Measurements from ENCODE around the gene KCNIP1. TPM values are rescaled to one million over a fixed set of nuclear protein-coding genes. Genes with fewer than 3 reads are reported as not detected.

The KCNIP1 gene
- total and polyA plus RNA-seq, 2 of the 13 experiments (the other 11 are each of a cell fraction or from before 2014, with no cell fraction given): not detected

- DNase-seq (ENCODE audit: low spot score): no peak
- H3K27ac ChIP-seq (ENCODE audit: extremely low read length, insufficient read depth, low read length): no peak overlapping the region
- H3K27me3 ChIP-seq (ENCODE audit: control insufficient read depth in 1 of 2, insufficient read depth in 2 of 2, low read length in 2 of 2): peaks cover 0 to 15% of the 10 kb centered on the region in 2 experiments; a peak in 1 of 5 replicates
- no peak for TF ChIP-seq TAF15 (IDR thresholded peaks at IDR 0.05; ENCODE audit: low read depth, low read length, poor library complexity, severe bottlenecking)
- TF ChIP-seq, protein P1, sequence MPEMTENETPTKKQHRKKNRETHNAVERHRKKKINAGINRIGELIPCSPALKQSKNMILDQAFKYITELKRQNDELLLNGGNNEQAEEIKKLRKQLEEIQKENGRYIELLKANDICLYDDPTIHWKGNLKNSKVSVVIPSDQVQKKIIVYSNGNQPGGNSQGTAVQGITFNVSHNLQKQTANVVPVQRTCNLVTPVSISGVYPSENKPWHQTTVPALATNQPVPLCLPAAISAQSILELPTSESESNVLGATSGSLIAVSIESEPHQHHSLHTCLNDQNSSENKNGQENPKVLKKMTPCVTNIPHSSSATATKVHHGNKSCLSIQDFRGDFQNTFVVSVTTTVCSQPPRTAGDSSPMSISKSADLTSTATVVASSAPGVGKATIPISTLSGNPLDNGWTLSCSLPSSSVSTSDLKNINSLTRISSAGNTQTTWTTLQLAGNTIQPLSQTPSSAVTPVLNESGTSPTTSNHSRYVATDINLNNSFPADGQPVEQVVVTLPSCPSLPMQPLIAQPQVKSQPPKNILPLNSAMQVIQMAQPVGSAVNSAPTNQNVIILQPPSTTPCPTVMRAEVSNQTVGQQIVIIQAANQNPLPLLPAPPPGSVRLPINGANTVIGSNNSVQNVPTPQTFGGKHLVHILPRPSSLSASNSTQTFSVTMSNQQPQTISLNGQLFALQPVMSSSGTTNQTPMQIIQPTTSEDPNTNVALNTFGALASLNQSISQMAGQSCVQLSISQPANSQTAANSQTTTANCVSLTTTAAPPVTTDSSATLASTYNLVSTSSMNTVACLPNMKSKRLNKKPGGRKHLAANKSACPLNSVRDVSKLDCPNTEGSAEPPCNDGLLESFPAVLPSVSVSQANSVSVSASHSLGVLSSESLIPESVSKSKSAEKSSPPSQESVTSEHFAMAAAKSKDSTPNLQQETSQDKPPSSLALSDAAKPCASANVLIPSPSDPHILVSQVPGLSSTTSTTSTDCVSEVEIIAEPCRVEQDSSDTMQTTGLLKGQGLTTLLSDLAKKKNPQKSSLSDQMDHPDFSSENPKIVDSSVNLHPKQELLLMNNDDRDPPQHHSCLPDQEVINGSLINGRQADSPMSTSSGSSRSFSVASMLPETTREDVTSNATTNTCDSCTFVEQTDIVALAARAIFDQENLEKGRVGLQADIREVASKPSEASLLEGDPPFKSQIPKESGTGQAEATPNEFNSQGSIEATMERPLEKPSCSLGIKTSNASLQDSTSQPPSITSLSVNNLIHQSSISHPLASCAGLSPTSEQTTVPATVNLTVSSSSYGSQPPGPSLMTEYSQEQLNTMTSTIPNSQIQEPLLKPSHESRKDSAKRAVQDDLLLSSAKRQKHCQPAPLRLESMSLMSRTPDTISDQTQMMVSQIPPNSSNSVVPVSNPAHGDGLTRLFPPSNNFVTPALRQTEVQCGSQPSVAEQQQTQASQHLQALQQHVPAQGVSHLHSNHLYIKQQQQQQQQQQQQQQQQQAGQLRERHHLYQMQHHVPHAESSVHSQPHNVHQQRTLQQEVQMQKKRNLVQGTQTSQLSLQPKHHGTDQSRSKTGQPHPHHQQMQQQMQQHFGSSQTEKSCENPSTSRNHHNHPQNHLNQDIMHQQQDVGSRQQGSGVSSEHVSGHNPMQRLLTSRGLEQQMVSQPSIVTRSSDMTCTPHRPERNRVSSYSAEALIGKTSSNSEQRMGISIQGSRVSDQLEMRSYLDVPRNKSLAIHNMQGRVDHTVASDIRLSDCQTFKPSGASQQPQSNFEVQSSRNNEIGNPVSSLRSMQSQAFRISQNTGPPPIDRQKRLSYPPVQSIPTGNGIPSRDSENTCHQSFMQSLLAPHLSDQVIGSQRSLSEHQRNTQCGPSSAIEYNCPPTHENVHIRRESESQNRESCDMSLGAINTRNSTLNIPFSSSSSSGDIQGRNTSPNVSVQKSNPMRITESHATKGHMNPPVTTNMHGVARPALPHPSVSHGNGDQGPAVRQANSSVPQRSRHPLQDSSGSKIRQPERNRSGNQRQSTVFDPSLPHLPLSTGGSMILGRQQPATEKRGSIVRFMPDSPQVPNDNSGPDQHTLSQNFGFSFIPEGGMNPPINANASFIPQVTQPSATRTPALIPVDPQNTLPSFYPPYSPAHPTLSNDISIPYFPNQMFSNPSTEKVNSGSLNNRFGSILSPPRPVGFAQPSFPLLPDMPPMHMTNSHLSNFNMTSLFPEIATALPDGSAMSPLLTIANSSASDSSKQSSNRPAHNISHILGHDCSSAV (CRISPR knock-in tag; IDR thresholded peaks at IDR 0.05; ENCODE audit: borderline replicate concordance): no peak
- TF ChIP-seq FOXM1 (CRISPR knock-in tag; IDR thresholded peaks at IDR 0.05): no peak
- TF ChIP-seq SCMH1 (CRISPR knock-in tag; IDR thresholded peaks at IDR 0.05; ENCODE audit: borderline replicate concordance): no peak
- H3K36me3 ChIP-seq (replicated peaks in 1 of 2; ENCODE audit: control insufficient read depth in 1 of 2, insufficient read depth in 2 of 2, low read length in 2 of 2): no peaks in the 10 kb centered on the region
- H3K4me3 ChIP-seq (replicated peaks in 1 of 3; ENCODE audit: insufficient read depth in 1 of 3, low read depth in 2 of 3, low read length in 3 of 3): no peak overlapping the region
- H4K20me1 ChIP-seq (ENCODE audit: insufficient read depth, low read length): no peaks in the 10 kb centered on the region
- BruUV-seq (replicated peaks): no TSS peak
- no peaks in the 10 kb centered on the region for H3K9me3 ChIP-seq (ENCODE audit: low read length)
- POLR2A ChIA-PET: no interaction called here
- intact Hi-C loops (cut with micrococcal nuclease; ENCODE audit: unreplicated experiment) (no loop called here), in situ Hi-C loops (cut with HindIII; ENCODE audit: extremely low pct_ligation_motif_present, low pct_unique_long_range_greater_than_20kb) (no loop called here)
- no peaks in the 10 kb centered on the region for H3K79me2 ChIP-seq (ENCODE audit: insufficient read depth, low read length)
- no peak overlapping the region for H3K9ac ChIP-seq (ENCODE audit: insufficient read depth, low read depth, low read length)
- CTCF ChIA-PET (ENCODE audit: low intra/inter-chr PET ratio, low total read pairs): no interaction called here
- FAIRE-seq: no peak
- 10% methylated on average over 5 of the region's 8 CpGs for WGBS (ENCODE audit: low lambda C conversion rate)
- H2AFZ ChIP-seq (ENCODE audit: low read length): no peak overlapping the region
- ATAC-seq: no peak
- H3K4me2 ChIP-seq (ENCODE audit: low read depth, low read length): no peak overlapping the region
- no peaks in the 10 kb centered on the region for H3K4me1 ChIP-seq (ENCODE audit: insufficient read depth, low read length)
Observed at GRCh38 chr5:170471551-170472178, 32.2 kb upstream of the KCNIP1 start.

Measured in HepG2 (cell line).